22Rv1 (cell line): ENCODE measurements around the gene ASB2.

Experiments used
- CTCF ChIP-seq: fragments of 450-650 bp; IDR thresholded peaks from 2 replicates; pipeline ENCODE4 v1.5.1; 2017; ENCODE audit warnings: mild to moderate bottlenecking
- ZFX ChIP-seq: fragments of 450-650 bp; IDR thresholded peaks from 2 replicates; pipeline ENCODE4 v1.6.1; 2017; ENCODE audit warnings: antibody characterized with exemption, borderline replicate concordance

- TF ChIP-seq CTCF (no peak), ZFX (no peak)
Observed at GRCh38 chr14:94020267-94020666, 43.9 kb upstream of the ASB2 start.
